ENCODE measurements around the gene ELF2. TPM values are rescaled to one million over a fixed set of nuclear protein-coding genes. Genes with fewer than 3 reads are reported as not detected.
"Not testable (repeated sequence)": the region's sequence is repeated elsewhere in the genome, so short reads cannot be mapped to it uniquely, and the experiment has no call there.

The ELF2 gene
- total RNA-seq, 1 experiment from 2014 or later: 44.6 TPM

GRCh38 chr4:139214039-139214534, 37.1 kb upstream of the ELF2 start:
- H3K9me3 Mint-ChIP-seq: peaks cover 4% of the 10 kb centered on the region; the same call in 1 of the 2 replicates
- TF ChIP-seq FOXK1 (CRISPR knock-in tag; IDR thresholded peaks at IDR 0.05): 0 out of 2 replicates have a peak, but pooled peaks have one; percentile 42
- no peak for TF ChIP-seq ZSCAN18 (CRISPR knock-in tag; IDR thresholded peaks at IDR 0.05)
- TF ChIP-seq HMGXB4 (CRISPR knock-in tag; IDR thresholded peaks at IDR 0.05): no peak
- no peak for TF ChIP-seq TP53 (CRISPR knock-in tag; IDR thresholded peaks at IDR 0.05)
- TF ChIP-seq MXD4 (CRISPR knock-in tag; IDR thresholded peaks at IDR 0.05; ENCODE audit: borderline replicate concordance): no peak
- ChIA-PET CTCF (interaction anchor here (0.6 kb wide), 1 partner anchor 82 kb away, joined by 4 read pairs; no protein-coding TSS in a partner anchor), POLR2A (interaction anchor here (0.7 kb wide), 1 partner anchor 308 kb away, joined by 3 read pairs; no protein-coding TSS in a partner anchor)
- no peaks in the 10 kb centered on the region; the same call in 1 of the 2 replicates for H3K27me3 Mint-ChIP-seq (ENCODE audit: low read depth)
- no peak overlapping the region for H3K27ac Mint-ChIP-seq
- H3K4me3 Mint-ChIP-seq: no peak overlapping the region
- peak; percentile 41 for DNase-seq (ENCODE audit: low spot score)
- no peaks in the 10 kb centered on the region for H3K36me3 Mint-ChIP-seq
- ATAC-seq: peak; percentile 97
- peaks cover 7% of the 10 kb centered on the region for H3K4me1 Mint-ChIP-seq

- H3K36me3 Mint-ChIP-seq; H3K27ac Mint-ChIP-seq; DNase-seq (ENCODE audit: low spot score); H3K4me1 Mint-ChIP-seq; H3K9me3 Mint-ChIP-seq; ATAC-seq; CTCF ChIA-PET; H3K4me3 Mint-ChIP-seq; POLR2A ChIA-PET; H3K27me3 Mint-ChIP-seq (ENCODE audit: low read depth): not testable (repeated sequence)
Measured at GRCh38 chr4:139213633-139214032, 36.6 kb upstream of the ELF2 start.

GRCh38 chr4:139212900-139213299, 35.9 kb upstream of the ELF2 start:
- H3K27ac Mint-ChIP-seq: no peak overlapping the region
- peaks cover 4% of the 10 kb centered on the region; the same call in 1 of the 2 replicates for H3K9me3 Mint-ChIP-seq
- POLR2A ChIA-PET: no interaction called here
- peaks cover 10% of the 10 kb centered on the region for H3K4me1 Mint-ChIP-seq
- H3K27me3 Mint-ChIP-seq (ENCODE audit: low read depth): no peaks in the 10 kb centered on the region; the same call in 1 of the 2 replicates
- no peak for TF ChIP-seq GRHL2 (CRISPR knock-in tag; IDR thresholded peaks at IDR 0.05; ENCODE audit: insufficient replicate concordance, severe bottlenecking)
- TF ChIP-seq ZMAT4 (CRISPR knock-in tag; IDR thresholded peaks at IDR 0.05): no peak
- no peak for TF ChIP-seq EMX1 (CRISPR knock-in tag; IDR thresholded peaks at IDR 0.05)
- TF ChIP-seq ZNF671 (CRISPR knock-in tag; IDR thresholded peaks at IDR 0.05): no peak
- TF ChIP-seq IRF2 (CRISPR knock-in tag; IDR thresholded peaks at IDR 0.05; ENCODE audit: borderline replicate concordance, low read depth): no peak
- TF ChIP-seq GABPB1 (CRISPR knock-in tag; IDR thresholded peaks at IDR 0.05): no peak
- no peak for TF ChIP-seq ZNF423 (CRISPR knock-in tag; IDR thresholded peaks at IDR 0.05)
- TF ChIP-seq ESRRA (CRISPR knock-in tag; IDR thresholded peaks at IDR 0.05; ENCODE audit: borderline replicate concordance): no peak
- TF ChIP-seq NR2C2 (CRISPR knock-in tag; IDR thresholded peaks at IDR 0.05): no peak
- no peak for TF ChIP-seq CBFB (CRISPR knock-in tag; IDR thresholded peaks at IDR 0.05; ENCODE audit: low read depth)
- TF ChIP-seq GTF2I (CRISPR knock-in tag; conservative IDR thresholded peaks at IDR 0.05): no peak
- no peak for TF ChIP-seq MXD4 (CRISPR knock-in tag; IDR thresholded peaks at IDR 0.05; ENCODE audit: borderline replicate concordance)
- no peak for TF ChIP-seq AR (CRISPR knock-in tag; IDR thresholded peaks at IDR 0.05)
- ATAC-seq (no peak), DNase-seq (ENCODE audit: low spot score) (no peak)
- no peaks in the 10 kb centered on the region for H3K36me3 Mint-ChIP-seq
- H3K4me3 Mint-ChIP-seq: no peak overlapping the region
- CTCF ChIA-PET: interaction anchor here (1.0 kb wide), 1 partner anchor 83 kb away, joined by 3 read pairs; no protein-coding TSS in a partner anchor

Data from WTC11 (cell line).